Sigmoid colon (tissue), 3 donors: ENCODE measurements around the gene GNAS.

Source experiments
- POLR2A ChIP-seq, 2 donors: fragments of 450-650 bp; IDR thresholded peaks; one replicate each; pipeline ENCODE4 v1.6.1; 2016; ENCODE audit warnings: antibody characterized with exemption in 2 of 2, mild to moderate bottlenecking in 2 of 2, moderate library complexity in 2 of 2
- TF ChIP-seq, protein P1 (sequence below), 4 experiments: fragments of 450-650 bp in 3 of 4; fragments of 200-600 bp in 1 of 4; IDR thresholded peaks; one replicate each; pipeline ENCODE4 v1.5.1; 2016 to 2019; ENCODE audit warnings: antibody characterized with exemption in 4 of 4, mild to moderate bottlenecking in 3 of 4, moderate library complexity in 2 of 4

GRCh38 chr20:58942549-58942948, 90.0 kb downstream of the GNAS start:
- no peak for TF ChIP-seq POLR2A (IDR thresholded peaks at IDR 0.05)
- TF ChIP-seq, protein P1, sequence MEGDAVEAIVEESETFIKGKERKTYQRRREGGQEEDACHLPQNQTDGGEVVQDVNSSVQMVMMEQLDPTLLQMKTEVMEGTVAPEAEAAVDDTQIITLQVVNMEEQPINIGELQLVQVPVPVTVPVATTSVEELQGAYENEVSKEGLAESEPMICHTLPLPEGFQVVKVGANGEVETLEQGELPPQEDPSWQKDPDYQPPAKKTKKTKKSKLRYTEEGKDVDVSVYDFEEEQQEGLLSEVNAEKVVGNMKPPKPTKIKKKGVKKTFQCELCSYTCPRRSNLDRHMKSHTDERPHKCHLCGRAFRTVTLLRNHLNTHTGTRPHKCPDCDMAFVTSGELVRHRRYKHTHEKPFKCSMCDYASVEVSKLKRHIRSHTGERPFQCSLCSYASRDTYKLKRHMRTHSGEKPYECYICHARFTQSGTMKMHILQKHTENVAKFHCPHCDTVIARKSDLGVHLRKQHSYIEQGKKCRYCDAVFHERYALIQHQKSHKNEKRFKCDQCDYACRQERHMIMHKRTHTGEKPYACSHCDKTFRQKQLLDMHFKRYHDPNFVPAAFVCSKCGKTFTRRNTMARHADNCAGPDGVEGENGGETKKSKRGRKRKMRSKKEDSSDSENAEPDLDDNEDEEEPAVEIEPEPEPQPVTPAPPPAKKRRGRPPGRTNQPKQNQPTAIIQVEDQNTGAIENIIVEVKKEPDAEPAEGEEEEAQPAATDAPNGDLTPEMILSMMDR (IDR thresholded peaks at IDR 0.05), result no peak
